Urinary bladder (tissue), 4 donors: ENCODE data around the gene ARHGAP26. TPM values are rescaled to one million over a fixed set of nuclear protein-coding genes. Genes with fewer than 3 reads are reported as not detected.
"Not testable (repeated sequence)": the region's sequence is repeated elsewhere in the genome, so short reads cannot be mapped to it uniquely, and the experiment has no call there.

Experiments used
- DNase-seq: peaks from one replicate; pipeline ENCODE4 v3.0.0-alpha.2; 2015; ENCODE audit errors: extremely low spot score
- H3K27ac ChIP-seq: one replicate; pipeline ENCODE4 v1.5.1; 2013; ENCODE audit warnings: low read depth, mild to moderate bottlenecking, moderate library complexity
- H3K36me3 ChIP-seq: one replicate; pipeline ENCODE4 v1.6.1; 2013; ENCODE audit warnings: mild to moderate bottlenecking, moderate library complexity; ENCODE audit not compliant: insufficient read depth
- H3K4me1 ChIP-seq: one replicate; pipeline ENCODE4 v1.6.1; 2013; ENCODE audit warnings: mild to moderate bottlenecking, moderate library complexity; ENCODE audit not compliant: insufficient read depth
- H3K4me3 ChIP-seq: one replicate; pipeline ENCODE4 v1.5.1; 2013; ENCODE audit warnings: low read depth, low read length
- WGBS: extraction: QIAGEN DNeasy Blood & Tissue Kit; methylation state at CpG from one replicate; pipeline ENCODE4 v1.1.7; 2013; 5-methylcytosine and 5-hydroxymethylcytosine counted together
- polyA plus RNA-seq: library from polyadenylated mRNA; stranded (reverse); fragments of 200-250 nt; gene quantifications from one replicate; pipeline ENCODE4 v1.2.3, GENCODE V29; 2013
- total RNA-seq: library from RNA; depleted of rRNA; stranded (reverse); fragments of >200 nt; gene quantifications from one replicate; pipeline ENCODE4 v1.2.3, GENCODE V29; 2014
- donor health status: healthy with polysubstance abuse.
- donor health status: healthy.

The ARHGAP26 gene
- total and polyA plus RNA-seq, 2 donors, result 5.7 to 54.2 TPM

DNA sequence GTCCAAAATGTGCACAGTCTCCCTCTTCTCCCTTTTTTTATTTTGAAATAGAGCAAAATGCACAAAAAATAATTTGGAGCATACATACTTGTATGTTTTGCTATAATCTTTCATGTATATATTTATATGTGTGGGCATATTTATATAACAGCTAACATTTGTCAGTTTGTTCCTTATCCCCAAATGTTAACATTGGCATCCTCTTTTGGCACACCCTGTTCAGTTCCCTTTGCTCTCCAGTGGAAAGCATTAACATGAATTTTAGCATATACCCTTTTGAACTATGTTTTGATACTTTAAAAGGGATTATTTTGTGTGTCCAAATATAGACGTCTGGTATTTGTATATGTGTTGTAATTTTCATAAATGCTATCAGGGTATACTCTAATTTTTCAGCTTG, 306.2 kb downstream of the ARHGAP26 start:
- H3K4me1 ChIP-seq, result no peaks in the 10 kb centered on the region
- DNase-seq, result no peak
- 80% methylated on average over 1 of the region's 1 CpG for WGBS
- no peak overlapping the region for H3K27ac ChIP-seq
- no peaks in the 10 kb centered on the region for H3K36me3 ChIP-seq
- H3K4me3 ChIP-seq, result no peak overlapping the region

DNA sequence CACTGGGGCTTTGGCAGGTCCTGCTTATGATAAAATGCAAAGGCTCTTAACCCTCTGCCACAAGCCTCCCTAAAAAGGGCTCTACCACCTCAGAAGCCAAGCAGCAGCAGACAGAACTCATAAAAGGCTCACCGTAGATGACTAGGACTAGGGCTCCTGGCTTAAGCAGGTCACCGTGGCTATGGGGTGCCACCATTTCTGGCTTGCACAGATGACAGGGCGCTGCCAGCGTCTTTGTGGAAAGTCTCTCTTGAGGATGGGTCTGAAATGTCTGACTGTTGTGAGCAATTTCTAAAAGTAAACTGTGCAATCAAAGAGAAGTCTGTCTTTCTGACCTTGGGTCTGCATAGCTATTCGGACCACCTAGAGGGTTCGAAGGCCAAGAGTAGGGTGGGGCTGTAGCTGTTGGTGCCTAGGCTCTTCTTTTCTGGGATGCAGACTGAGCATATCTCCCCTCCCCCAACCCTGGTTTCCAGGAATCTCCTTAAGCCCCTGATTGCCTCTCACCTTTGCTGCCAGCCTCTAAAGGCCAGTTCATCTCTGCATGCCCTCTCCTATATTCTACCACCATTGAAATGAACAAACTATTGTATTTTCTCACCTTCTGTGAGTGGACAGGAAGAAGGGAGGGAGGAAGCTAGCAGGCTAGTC, 307.4 kb downstream of the ARHGAP26 start:
- Histone ChIP-seq H3K27ac (no peak overlapping the region), H3K36me3 (no peaks in the 10 kb centered on the region), H3K4me1 (no peaks in the 10 kb centered on the region), H3K4me3 (no peak overlapping the region)
- 90% methylated on average over 6 of the region's 6 CpGs for WGBS
- DNase-seq, result no peak

DNA sequence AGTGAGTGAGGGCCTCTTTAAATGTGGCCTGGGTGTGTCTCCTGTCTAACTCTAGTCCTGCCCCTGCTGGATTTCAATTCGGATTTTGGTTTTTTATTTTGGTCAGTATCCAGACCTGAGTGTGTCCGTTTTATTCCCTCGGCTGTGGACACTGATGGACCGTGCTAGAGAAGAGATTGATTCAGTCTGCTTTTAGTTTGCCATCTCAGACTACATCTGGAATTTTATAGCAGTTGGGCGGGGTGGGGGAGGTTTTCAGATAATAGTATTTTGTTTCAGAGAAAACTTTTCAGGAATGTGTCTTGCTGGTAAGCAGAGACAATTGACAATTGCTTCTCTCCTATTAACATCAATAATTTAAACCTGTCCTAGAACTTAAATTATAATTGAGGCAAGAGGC, 308.1 kb downstream of the ARHGAP26 start:
- no peak for DNase-seq
- no peak overlapping the region for H3K27ac ChIP-seq
- no peaks in the 10 kb centered on the region for H3K4me1 ChIP-seq
- WGBS, result 58% methylated on average over 5 of the region's 5 CpGs
- H3K36me3 ChIP-seq, result no peaks in the 10 kb centered on the region
- no peak overlapping the region for H3K4me3 ChIP-seq

DNA sequence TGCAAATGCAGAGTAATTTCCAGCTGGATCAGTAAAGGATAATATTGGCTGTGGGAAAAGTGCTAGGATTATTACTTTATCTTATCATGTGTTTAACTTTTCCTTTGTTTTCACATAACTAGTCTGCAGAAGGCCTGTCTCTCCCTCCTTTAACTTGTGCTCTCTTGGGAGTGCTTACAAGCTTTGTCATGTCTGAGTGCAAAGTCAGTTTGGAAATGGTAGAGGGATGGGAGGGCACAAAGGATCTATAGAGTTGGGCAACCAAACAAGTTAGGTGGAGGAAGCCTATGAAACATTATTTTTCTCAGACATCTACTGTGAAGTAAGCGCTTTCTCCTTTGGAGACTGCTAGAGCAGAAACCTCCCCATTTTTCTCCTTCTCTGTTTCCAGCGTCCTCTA, 308.8 kb downstream of the ARHGAP26 start:
- WGBS, result 94% methylated on average over 2 of the region's 2 CpGs
- Histone ChIP-seq H3K4me3 (no peak overlapping the region), H3K36me3 (no peaks in the 10 kb centered on the region), H3K27ac (no peak overlapping the region), H3K4me1 (no peaks in the 10 kb centered on the region)
- DNase-seq, result no peak

DNA sequence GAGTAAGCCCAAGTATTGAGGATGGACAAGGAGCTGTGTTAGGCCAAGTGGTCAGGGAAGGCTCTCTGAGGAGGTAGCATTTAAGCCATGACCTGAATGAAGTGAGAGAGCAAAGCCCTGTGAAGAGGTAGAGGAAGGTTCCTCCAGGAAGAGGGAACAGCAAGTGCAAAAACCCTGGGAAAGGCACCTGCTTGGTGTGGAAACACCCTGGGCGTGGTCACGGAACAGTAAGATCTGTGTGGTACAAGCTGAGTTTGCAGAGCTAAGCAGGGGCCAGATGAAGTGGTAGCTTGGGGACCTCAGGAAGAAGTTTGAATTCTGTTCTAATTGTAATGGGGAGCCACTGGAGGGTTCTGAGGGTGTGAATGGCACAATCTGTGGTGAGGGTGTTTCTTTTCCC, 310.2 kb downstream of the ARHGAP26 start:
- H3K27ac ChIP-seq, result no peak overlapping the region
- no peaks in the 10 kb centered on the region for H3K36me3 ChIP-seq
- no peak for DNase-seq
- 99% methylated on average over 2 of the region's 2 CpGs for WGBS
- H3K4me3 ChIP-seq, result no peak overlapping the region
- no peaks in the 10 kb centered on the region for H3K4me1 ChIP-seq

DNA sequence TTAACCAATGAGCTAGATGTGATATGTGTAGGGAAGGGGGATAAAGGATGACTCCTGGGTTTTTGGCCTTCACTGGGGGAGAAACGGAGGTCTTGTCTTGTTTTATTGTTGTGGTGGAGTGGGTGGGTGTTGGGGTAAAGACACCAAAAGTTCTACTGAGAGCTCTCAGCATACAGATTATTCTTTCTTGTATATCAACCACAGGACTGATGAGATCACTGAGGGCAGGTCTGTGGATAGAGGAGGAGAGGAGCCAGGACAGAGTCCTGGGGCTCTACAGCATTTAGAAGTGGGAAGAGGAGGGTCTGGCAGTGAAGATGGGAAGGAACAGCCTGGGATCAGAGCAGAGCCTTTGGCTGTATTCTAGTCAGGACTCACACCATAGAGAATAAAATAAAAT, 310.8 kb downstream of the ARHGAP26 start:
- Histone ChIP-seq H3K36me3 (no peaks in the 10 kb centered on the region), H3K4me1 (no peaks in the 10 kb centered on the region), H3K27ac (no peak overlapping the region), H3K4me3 (no peak overlapping the region)
- DNase-seq, result no peak
- 96% methylated on average over 1 of the region's 1 CpG for WGBS

DNA sequence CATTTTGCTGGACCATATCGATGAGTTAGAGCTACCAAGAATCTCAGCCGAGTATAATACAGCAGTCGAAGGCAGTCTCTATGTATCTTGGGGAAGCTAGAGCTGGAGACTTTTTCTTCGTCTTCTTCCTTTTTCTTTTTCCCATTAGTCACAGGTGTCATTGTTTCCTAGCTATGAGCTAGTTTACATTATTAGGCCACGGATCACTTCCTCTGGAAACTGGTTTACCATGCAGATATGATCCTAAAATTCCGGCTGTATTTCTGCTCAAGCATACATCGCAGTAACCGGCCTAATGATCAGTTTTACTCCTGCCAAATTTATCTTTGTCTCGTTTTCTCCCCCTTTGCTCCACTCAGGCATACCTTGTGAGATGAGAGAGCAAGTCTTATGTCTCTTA, 312.8 kb downstream of the ARHGAP26 start:
- DNase-seq, result no peak
- WGBS, result 81% methylated on average over 9 of the region's 9 CpGs

DNA sequence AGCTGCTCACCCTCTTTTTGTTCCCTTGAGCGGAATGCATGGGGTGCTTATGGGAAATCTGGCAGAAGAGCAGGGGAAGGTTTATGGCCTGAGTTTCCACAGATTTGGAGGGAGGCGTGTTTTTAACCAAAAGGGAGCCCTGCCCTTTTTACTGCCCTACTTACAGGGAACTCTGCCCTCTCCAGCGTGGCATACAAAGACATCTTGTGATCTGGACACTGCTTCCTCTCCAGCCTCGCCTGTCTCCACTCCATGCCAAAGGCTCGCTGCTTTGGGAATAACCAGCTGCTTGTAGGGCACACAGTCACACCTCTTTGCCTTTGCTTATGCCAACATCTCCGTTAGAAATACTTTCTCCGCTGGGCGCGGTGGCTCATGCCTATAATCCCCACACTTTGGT, 314.2 kb downstream of the ARHGAP26 start:
- H3K36me3 ChIP-seq, result no peaks in the 10 kb centered on the region
- no peak overlapping the region for H3K27ac ChIP-seq
- no peaks in the 10 kb centered on the region for H3K4me1 ChIP-seq
- DNase-seq, result no peak
- no peak overlapping the region for H3K4me3 ChIP-seq
- 87% methylated on average over 9 of the region's 9 CpGs for WGBS

More for the DNA sequence above, 312.8 kb downstream of the ARHGAP26 start:
- H3K36me3 ChIP-seq, result no peaks in the 10 kb centered on the region
- H3K27ac ChIP-seq, result no peak overlapping the region
- no peaks in the 10 kb centered on the region for H3K4me1 ChIP-seq
- no peak overlapping the region for H3K4me3 ChIP-seq

DNA sequence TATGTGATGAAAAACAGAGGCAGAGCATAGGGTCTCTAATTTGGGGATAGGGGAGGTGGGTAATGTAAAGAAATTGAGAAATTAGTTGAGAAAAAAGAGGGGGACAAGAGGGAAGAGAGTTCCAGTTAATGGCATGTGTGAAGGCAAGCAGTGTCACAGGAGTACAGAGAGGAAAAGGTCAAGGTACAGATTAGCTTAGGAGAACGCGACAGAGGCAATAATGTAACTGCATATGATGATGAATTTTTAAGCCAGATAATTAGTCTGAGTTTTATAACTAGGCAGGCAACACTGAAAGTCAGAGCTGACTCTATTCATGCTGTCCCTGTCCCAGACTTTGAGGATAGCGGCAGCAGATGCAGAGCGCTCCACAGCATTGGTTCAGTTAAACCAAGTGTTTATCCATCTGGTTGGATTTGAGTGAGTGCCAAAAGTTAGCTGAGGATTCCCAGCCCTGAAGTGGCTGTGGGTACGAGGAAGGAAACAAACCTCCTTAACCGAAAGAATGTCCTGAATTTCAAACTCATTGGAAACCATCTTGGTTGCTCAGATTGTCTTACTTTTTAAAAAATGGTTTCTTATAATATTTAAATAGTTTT, 315.2 kb downstream of the ARHGAP26 start:
- H3K4me3 ChIP-seq, result no peak overlapping the region
- no peaks in the 10 kb centered on the region for H3K36me3 ChIP-seq
- no peaks in the 10 kb centered on the region for H3K4me1 ChIP-seq
- WGBS, result 85% methylated on average over 6 of the region's 6 CpGs
- DNase-seq, result no peak
- H3K27ac ChIP-seq, result no peak overlapping the region

DNA sequence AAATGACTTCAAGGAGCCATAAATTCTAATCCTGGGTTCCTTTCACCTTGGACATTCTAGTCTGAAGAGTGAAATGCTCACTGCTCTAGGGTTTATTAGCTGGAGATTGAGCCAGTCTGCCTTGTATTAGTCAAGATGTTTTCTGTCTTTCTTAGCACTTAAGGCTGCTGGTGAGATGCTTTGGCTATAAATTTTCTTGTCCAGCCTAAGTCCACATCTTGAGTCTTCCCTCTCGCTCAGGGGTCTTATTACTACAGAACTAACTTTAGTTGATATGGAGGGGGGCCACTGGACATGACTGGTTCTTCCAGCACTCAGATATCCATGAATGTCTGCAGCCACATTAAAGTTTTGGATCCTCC, 316.4 kb downstream of the ARHGAP26 start:
- H3K4me1 ChIP-seq, result no peaks in the 10 kb centered on the region
- DNase-seq, result no peak
- no peaks in the 10 kb centered on the region for H3K36me3 ChIP-seq
- no peak overlapping the region for H3K4me3 ChIP-seq
- 90% methylated on average over 1 of the region's 1 CpG for WGBS
- no peak overlapping the region for H3K27ac ChIP-seq

DNA sequence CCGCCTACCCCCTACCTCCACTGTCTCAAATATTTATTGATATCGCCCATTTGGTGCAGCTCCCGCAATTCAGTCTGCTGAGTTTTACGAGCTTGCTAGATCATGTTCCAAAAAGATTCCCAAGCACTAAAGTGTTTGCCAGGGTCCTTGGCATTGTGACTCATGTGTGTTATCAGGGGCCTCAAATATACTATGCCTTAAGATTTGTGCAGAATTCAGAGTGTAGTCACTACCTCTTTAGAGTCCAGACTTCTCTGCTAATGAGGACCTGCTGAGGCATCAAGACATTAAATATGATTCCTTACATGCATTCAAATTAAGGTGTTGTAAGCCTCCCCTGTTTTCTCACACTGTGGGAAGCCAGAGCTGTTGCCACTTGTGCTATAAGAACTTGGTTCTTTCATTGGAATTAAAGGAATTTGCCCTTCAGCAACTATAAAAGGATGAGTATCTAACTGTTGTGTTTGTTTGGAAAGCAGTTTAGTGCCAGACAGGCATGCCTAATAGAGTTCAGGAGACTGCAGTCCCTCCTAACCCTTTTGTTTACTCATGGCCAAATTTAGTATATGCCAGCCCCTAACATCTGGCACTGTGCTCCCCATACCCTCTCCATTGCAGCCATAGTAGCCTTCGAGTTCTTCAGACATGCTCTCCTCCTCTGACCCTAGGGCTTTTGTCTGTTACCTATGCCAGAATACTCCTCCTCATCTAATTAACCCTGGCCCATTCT, 316.9 kb downstream of the ARHGAP26 start:
- 51% methylated on average over 5 of the region's 5 CpGs for WGBS
- H3K4me1 ChIP-seq, result no peaks in the 10 kb centered on the region
- no peaks in the 10 kb centered on the region for H3K36me3 ChIP-seq
- H3K4me3 ChIP-seq, result no peak overlapping the region
- no peak for DNase-seq
- H3K27ac ChIP-seq, result no peak overlapping the region

DNA sequence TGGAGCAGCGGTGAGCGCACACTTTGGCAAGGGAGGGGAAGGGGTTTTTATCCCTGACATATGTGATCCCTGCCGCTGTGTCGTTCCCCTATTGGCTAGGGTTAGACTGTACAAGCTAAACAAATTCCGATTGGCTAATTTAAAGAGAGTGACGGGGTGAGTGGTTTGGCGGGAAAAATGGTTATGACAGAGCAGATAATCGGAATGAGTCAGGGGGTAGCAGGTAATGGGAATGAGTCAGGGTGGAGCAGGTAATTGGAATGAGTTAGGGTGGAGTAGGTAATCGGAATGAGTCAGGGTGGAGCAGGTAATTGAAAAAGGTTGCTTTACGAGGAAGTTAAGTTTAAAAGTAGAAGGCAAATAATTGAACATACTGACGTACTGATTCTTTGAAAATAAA, 318.5 kb downstream of the ARHGAP26 start:
- H3K4me3 ChIP-seq, H3K4me1 ChIP-seq, H3K36me3 ChIP-seq, DNase-seq, H3K27ac ChIP-seq: not testable (repeated sequence)
- WGBS, result 97% methylated on average over 11 of the region's 11 CpGs

DNA sequence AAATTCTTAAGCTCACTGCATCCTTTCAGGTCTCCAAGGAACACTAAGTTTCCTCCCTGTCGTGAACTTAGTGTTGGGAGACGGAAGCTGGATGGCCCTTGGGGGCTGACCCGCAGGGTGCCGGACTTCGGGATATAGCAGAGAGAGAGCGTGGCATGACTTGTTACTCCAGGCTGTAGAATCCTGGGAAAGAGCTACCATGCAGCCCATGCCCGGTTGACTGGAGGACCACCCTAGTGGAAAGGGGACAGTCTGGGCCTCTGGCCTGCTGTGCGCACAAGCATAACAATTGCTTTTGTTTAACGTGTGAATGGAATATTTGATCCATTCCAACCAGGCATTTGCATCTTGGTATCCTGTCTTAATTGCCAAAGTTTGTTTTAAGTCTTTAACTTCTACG, 319.9 kb downstream of the ARHGAP26 start:
- not testable (repeated sequence) for H3K4me1 ChIP-seq, H3K27ac ChIP-seq, H3K36me3 ChIP-seq, H3K4me3 ChIP-seq, DNase-seq
- 93% methylated on average over 10 of the region's 10 CpGs for WGBS

DNA sequence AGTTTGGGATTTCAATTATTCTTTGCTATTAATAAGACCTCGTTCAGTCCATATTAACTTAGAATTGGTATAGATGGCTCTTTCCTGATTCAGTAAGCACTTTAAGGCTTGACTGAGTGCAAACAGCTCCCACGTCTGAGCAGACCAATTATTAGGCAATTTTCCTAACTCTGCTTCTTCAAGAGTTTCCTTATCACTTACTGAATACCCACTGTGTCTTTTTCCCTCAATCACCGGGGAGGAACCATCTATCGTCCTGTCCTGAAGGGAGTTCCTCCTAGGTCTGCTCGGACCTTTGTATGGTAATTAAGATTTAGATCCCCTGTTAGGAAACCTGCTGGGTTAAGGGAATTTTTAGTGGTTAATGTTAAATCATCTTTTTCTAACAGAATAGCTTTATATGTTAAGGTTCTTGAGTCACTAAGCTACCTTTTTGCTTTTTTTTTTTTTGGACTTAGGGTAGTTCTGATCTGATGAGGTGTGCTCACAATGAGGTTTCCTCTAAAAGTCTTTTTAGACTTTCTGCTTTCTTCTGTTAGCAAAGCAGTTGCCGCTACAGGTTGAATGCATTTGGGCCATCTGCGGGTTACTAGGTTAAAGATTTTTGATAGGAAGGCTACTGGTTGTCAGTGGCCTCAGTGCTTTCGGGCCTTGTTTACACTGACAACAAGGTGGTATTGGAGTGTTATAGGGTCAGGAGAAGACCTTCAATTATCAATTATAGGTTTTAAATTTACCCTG, 322.7 kb downstream of the ARHGAP26 start:
- not testable (repeated sequence) for H3K4me3 ChIP-seq, H3K4me1 ChIP-seq, H3K36me3 ChIP-seq, DNase-seq, H3K27ac ChIP-seq
- WGBS, result 95% methylated on average over 8 of the region's 8 CpGs
